Right hindlimb (tissue), 1 donor: ENCODE measurements around the gene ADAMTS18.

Experiments
- DNase-seq: peaks from one replicate; pipeline ENCODE4 v3.0.0-alpha.2; 2018

The ADAMTS18 gene

GRCh38 chr16:77433146-77433545 is 1.7 kb downstream of the ADAMTS18 start:
- no peak for DNase-seq

- DNase-seq: no peak
Observed at GRCh38 chr16:77432264-77432663, 2.6 kb downstream of the ADAMTS18 start.

- no peak for DNase-seq
Observed at GRCh38 chr16:77430787-77431585, 3.8 kb downstream of the ADAMTS18 start.

- no peak for DNase-seq
Observed at GRCh38 chr16:77430360-77430759, 4.5 kb downstream of the ADAMTS18 start.

GRCh38 chr16:77424871-77425604 is 9.8 kb downstream of the ADAMTS18 start:
- DNase-seq: no peak

GRCh38 chr16:77422196-77422784 is 12.5 kb downstream of the ADAMTS18 start:
- DNase-seq: no peak

GRCh38 chr16:77416939-77417480 is 17.8 kb downstream of the ADAMTS18 start:
- no peak for DNase-seq

- no peak for DNase-seq
Observed at GRCh38 chr16:77414752-77415231, 20.0 kb downstream of the ADAMTS18 start.

GRCh38 chr16:77410449-77410848 is 24.4 kb downstream of the ADAMTS18 start:
- no peak for DNase-seq

- no peak for DNase-seq
Observed at GRCh38 chr16:77409311-77409710, 25.5 kb downstream of the ADAMTS18 start.

- no peak for DNase-seq
Observed at GRCh38 chr16:77408607-77409006, 26.2 kb downstream of the ADAMTS18 start.

GRCh38 chr16:77406680-77407079 is 28.2 kb downstream of the ADAMTS18 start:
- DNase-seq: no peak

GRCh38 chr16:77404775-77405174 is 30.1 kb downstream of the ADAMTS18 start:
- no peak for DNase-seq

- DNase-seq: no peak
Observed at GRCh38 chr16:77403732-77404131, 31.1 kb downstream of the ADAMTS18 start.

GRCh38 chr16:77402672-77403071 is 32.2 kb downstream of the ADAMTS18 start:
- DNase-seq: no peak

- no peak for DNase-seq
Observed at GRCh38 chr16:77402118-77402517, 32.7 kb downstream of the ADAMTS18 start.

- no peak for DNase-seq
Observed at GRCh38 chr16:77399546-77399945, 35.3 kb downstream of the ADAMTS18 start.

- no peak for DNase-seq
Observed at GRCh38 chr16:77399066-77399465, 35.8 kb downstream of the ADAMTS18 start.

- DNase-seq: no peak
Observed at GRCh38 chr16:77398495-77398894, 36.3 kb downstream of the ADAMTS18 start.

- DNase-seq: no peak
Observed at GRCh38 chr16:77396461-77396860, 38.4 kb downstream of the ADAMTS18 start.

- DNase-seq: no peak
Observed at GRCh38 chr16:77394699-77395098, 40.1 kb downstream of the ADAMTS18 start.

GRCh38 chr16:77393955-77394354 is 40.9 kb downstream of the ADAMTS18 start:
- no peak for DNase-seq

- no peak for DNase-seq
Observed at GRCh38 chr16:77387815-77388209, 47.0 kb downstream of the ADAMTS18 start.
